ENCODE data around the gene KLK2. TPM values are rescaled to one million over a fixed set of nuclear protein-coding genes. Genes with fewer than 3 reads are reported as not detected.

Gene KLK2
- total RNA-seq, 1 experiment from 2014 or later, result not detected

DNA sequence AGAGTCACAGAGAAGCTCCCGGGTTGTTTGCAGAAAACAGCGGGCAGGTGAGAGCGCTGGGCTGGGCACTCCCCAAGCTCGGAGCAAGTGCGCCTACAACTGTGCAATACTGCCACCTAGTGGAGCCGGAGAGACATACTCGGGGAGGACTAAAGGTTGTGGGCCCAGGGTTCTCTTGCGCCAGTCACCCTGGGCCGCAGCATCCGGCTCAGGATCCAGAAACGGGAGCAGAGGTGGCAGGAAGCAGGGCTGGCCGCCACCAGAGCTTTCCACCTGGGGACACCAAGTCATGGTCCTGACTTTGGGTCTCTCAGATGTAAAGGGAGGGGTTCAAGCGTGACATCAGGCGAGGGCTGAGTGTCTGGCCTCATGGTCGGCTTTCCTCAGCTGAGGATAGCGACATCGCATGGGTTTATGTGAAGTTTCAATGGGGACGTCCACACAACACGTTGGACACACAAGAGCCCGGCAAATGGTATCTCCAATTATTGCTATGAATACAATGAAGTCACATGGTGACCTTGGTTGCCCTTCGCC lies 49.1 kb downstream of the KLK2 start (continued):
- TF ChIP-seq EGR1 (IDR thresholded peaks at IDR 0.05; ENCODE audit: low read depth) (no peak), SIN3A (IDR thresholded peaks at IDR 0.05; ENCODE audit: low read depth) (no peak), ZFX (IDR thresholded peaks at IDR 0.05) (peak; percentile 27; the same call in 1 of the 2 replicates), EZH2 (IDR thresholded peaks at IDR 0.05) (no peak)

DNA sequence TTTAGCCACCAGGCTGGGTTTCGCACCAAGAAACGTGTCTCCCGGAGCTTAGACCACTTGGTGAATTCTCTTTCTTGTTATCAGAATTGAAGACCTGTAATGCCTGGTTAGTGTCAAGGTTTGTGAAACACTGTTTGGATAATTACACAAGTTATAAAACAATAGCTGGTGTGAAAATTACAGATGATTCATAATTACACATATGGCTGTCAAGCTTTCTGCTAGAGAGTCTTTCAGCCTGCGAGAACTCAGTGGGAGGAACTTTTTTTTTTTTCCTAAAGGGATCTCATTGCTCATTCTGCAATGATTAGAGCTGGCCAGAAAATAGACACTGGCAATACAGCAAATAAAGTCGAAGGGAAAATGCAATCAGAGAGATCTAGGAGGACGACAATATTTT lies 51.3 kb downstream of the KLK2 start:
- Histone ChIP-seq H3K9me3 (ENCODE audit: control insufficient read depth in 1 of 2, insufficient read depth in 1 of 2, low read depth in 1 of 2, low read length in 2 of 2) (no peaks in the 10 kb centered on the region), H3K36me3 (ENCODE audit: control insufficient read depth in 1 of 2, insufficient read depth in 2 of 2, low read length in 2 of 2) (no peaks in the 10 kb centered on the region), H3K9me2 (ENCODE audit: insufficient read depth) (no peaks in the 10 kb centered on the region), H4K20me1 (ENCODE audit: insufficient read depth) (no peaks in the 10 kb centered on the region), H3K27ac (ENCODE audit: low read depth, low read length) (no peak overlapping the region), H3K4me2 (ENCODE audit: low read length) (no peak overlapping the region), H3K4me3 (replicated peaks in 1 of 2; ENCODE audit: low read depth in 1 of 2, low read length in 2 of 2) (no peak overlapping the region), H3K79me2 (ENCODE audit: insufficient read depth, low read length) (no peaks in the 10 kb centered on the region), H3K9ac (ENCODE audit: low read length) (no peak overlapping the region), H2AFZ (ENCODE audit: low read depth, low read length, poor library complexity, severe bottlenecking) (no peak overlapping the region), H3K4me1 (ENCODE audit: control insufficient read depth in 1 of 2, insufficient read depth in 2 of 2, low read length in 2 of 2) (peaks cover 16 to 20% of the 10 kb centered on the region in 2 experiments; a peak in 3 of 4 replicates), H3K27me3 (ENCODE audit: insufficient read depth, low read length) (no peaks in the 10 kb centered on the region)
- no peak for TF ChIP-seq TCF7L2 (IDR thresholded peaks at IDR 0.05; ENCODE audit: borderline replicate concordance, extremely low read depth, insufficient read depth, insufficient read length)
- TF ChIP-seq SRF (IDR thresholded peaks at IDR 0.05; ENCODE audit: low read depth), result no peak
- no peak for TF ChIP-seq ZNF274 (IDR thresholded peaks at IDR 0.05; ENCODE audit: low read depth, low read length)
- TF ChIP-seq SIN3A (IDR thresholded peaks at IDR 0.05; ENCODE audit: low read depth), result no peak
- TF ChIP-seq, protein P1, sequence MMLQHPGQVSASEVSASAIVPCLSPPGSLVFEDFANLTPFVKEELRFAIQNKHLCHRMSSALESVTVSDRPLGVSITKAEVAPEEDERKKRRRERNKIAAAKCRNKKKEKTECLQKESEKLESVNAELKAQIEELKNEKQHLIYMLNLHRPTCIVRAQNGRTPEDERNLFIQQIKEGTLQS (IDR thresholded peaks at IDR 0.05), result no peak
- no peak for TF ChIP-seq POLR2AphosphoS5 (IDR thresholded peaks at IDR 0.05; ENCODE audit: low read depth, low read length)
- TF ChIP-seq ZFX (IDR thresholded peaks at IDR 0.05), result no peak
- ChIA-PET CTCF (interaction anchor here (1.0 to 2.1 kb wide), 3 partner anchors 92 to 200 kb away, joined by 3 to 7 read pairs (median 3); no protein-coding TSS in a partner anchor), RAD21 (ENCODE audit: low non-redundant PET in 1 of 2, low total read pairs in 2 of 2, uncharacterized antibody in 2 of 2, unreplicated experiment in 2 of 2) (no interaction called here), POLR2A (interaction anchor here (0.6 to 0.7 kb wide), 2 partner anchors 10 to 560 kb away, joined by 3 read pairs; no protein-coding TSS in a partner anchor)
- BruUV-seq (replicated peaks), result no TSS peak
- intact Hi-C loops (cut with micrococcal nuclease), result no loop called here
- no peak for DNase-seq (ENCODE audit: low read depth, low spot score)
- ATAC-seq, result no peak

All from HCT116 (cell line).